Ishikawa (cell line): Measurements from ENCODE around the gene DNER.

Experiments
- CEBPB ChIP-seq: IDR thresholded peaks from 2 replicates; pipeline ENCODE4 v1.6.1; 2012
- CREB1 ChIP-seq: IDR thresholded peaks from 2 replicates; pipeline ENCODE4 v1.6.1; 2012; ENCODE audit warnings: low read depth
- FOXM1 ChIP-seq: IDR thresholded peaks from 2 replicates; pipeline ENCODE4 v1.6.1; 2012; ENCODE audit warnings: low read depth, borderline replicate concordance
- MAX ChIP-seq: IDR thresholded peaks from 2 replicates; pipeline ENCODE4 v1.6.1; 2012
- NFIC ChIP-seq: IDR thresholded peaks from 2 replicates; pipeline ENCODE4 v1.6.1; 2012
- TEAD4 ChIP-seq: IDR thresholded peaks from 2 replicates; pipeline ENCODE4 v1.6.1; 2012
- YY1 ChIP-seq: IDR thresholded peaks from 2 replicates; pipeline ENCODE4 v1.6.1; 2012; ENCODE audit warnings: low read depth

- TF ChIP-seq NFIC (no peak), FOXM1 (no peak), YY1 (no peak), TEAD4 (no peak), CEBPB (no peak), MAX (no peak), CREB1 (no peak)
Measured at GRCh38 chr2:229650059-229650458, 64.3 kb downstream of the DNER start.
